ENCODE measurements around the gene CISH.

CISH gene

GRCh38 chr3:50637945-50638344 is 26.4 kb upstream of the CISH start:
- no peak for DNase-seq (ENCODE audit: low read depth in 2 of 2, low spot score in 1 of 2)

GRCh38 chr3:50637011-50637410 is 25.4 kb upstream of the CISH start:
- DNase-seq (ENCODE audit: low read depth in 2 of 2, low spot score in 1 of 2) = no peak

GRCh38 chr3:50635066-50635465 is 23.5 kb upstream of the CISH start:
- no peak for DNase-seq (ENCODE audit: low read depth in 2 of 2, low spot score in 1 of 2)

GRCh38 chr3:50633230-50633790 is 21.7 kb upstream of the CISH start:
- DNase-seq (ENCODE audit: low read depth in 2 of 2, low spot score in 1 of 2) = no peak

GRCh38 chr3:50632450-50632849 is 20.9 kb upstream of the CISH start:
- DNase-seq (ENCODE audit: low read depth in 2 of 2, low spot score in 1 of 2) = no peak

- no peak for DNase-seq (ENCODE audit: low read depth in 2 of 2, low spot score in 1 of 2)
Measured at GRCh38 chr3:50630877-50631276, 19.3 kb upstream of the CISH start.

- DNase-seq (ENCODE audit: low read depth in 2 of 2, low spot score in 1 of 2) = no peak
Measured at GRCh38 chr3:50630394-50630793, 18.8 kb upstream of the CISH start.

- no peak for DNase-seq (ENCODE audit: low read depth in 2 of 2, low spot score in 1 of 2)
Measured at GRCh38 chr3:50628601-50629000, 17.0 kb upstream of the CISH start.

- DNase-seq (ENCODE audit: low read depth in 2 of 2, low spot score in 1 of 2) = no peak
Measured at GRCh38 chr3:50627407-50628051, 16.0 kb upstream of the CISH start.

GRCh38 chr3:50626401-50626800 is 14.8 kb upstream of the CISH start:
- DNase-seq (ENCODE audit: low read depth in 2 of 2, low spot score in 1 of 2) = no peak

GRCh38 chr3:50625231-50626182 is 13.9 kb upstream of the CISH start:
- DNase-seq (ENCODE audit: low read depth in 2 of 2, low spot score in 1 of 2) = no peak

- no peak for DNase-seq (ENCODE audit: low read depth in 2 of 2, low spot score in 1 of 2)
Measured at GRCh38 chr3:50624634-50625033, 13.1 kb upstream of the CISH start.

GRCh38 chr3:50623840-50624474 is 12.4 kb upstream of the CISH start:
- no peak for DNase-seq (ENCODE audit: low read depth in 2 of 2, low spot score in 1 of 2)

GRCh38 chr3:50622881-50623280 is 11.3 kb upstream of the CISH start:
- no peak for DNase-seq (ENCODE audit: low read depth in 2 of 2, low spot score in 1 of 2)

- DNase-seq (ENCODE audit: low read depth in 2 of 2, low spot score in 1 of 2) = no peak
Measured at GRCh38 chr3:50620820-50621219, 9.2 kb upstream of the CISH start.

GRCh38 chr3:50620420-50620819 is 8.8 kb upstream of the CISH start:
- DNase-seq (ENCODE audit: low read depth in 2 of 2, low spot score in 1 of 2) = no peak

- no peak for DNase-seq (ENCODE audit: low read depth in 2 of 2, low spot score in 1 of 2)
Measured at GRCh38 chr3:50617911-50618481, 6.4 kb upstream of the CISH start.

GRCh38 chr3:50617096-50617791 is 5.7 kb upstream of the CISH start, which contains the start of gene MAPKAPK3:
TSS of gene MAPKAPK3 (plus strand) at chr3:50617151. CDS start at chr3:50617566, 415 bp downstream.
- DNase-seq (ENCODE audit: low read depth in 2 of 2, low spot score in 1 of 2) = no peak

GRCh38 chr3:50616770-50617095 is 5.2 kb upstream of the CISH start:
- DNase-seq (ENCODE audit: low read depth in 2 of 2, low spot score in 1 of 2) = peak; percentile 90 to 94

- DNase-seq (ENCODE audit: low read depth in 2 of 2, low spot score in 1 of 2) = peak in 1 of 2 donors; percentile 68
Measured at GRCh38 chr3:50616003-50616769, 4.6 kb upstream of the CISH start.

All from stimulated activated CD8-positive, alpha-beta memory T cell treated with anti-CD3 and anti-CD28 coated beads, Interleukin-4, amount 100 ng/mL, for 4 hours (primary cell).